OCI-LY7 (cell line): ENCODE data around the gene SCN1B.

Experiments used
- EZH2phosphoT487 ChIP-seq: fragments of 200-600 bp; sonication (generic); IDR thresholded peaks from 2 replicates; pipeline ENCODE4 v1.6.1; 2018; ENCODE audit warnings: low read depth, borderline replicate concordance, mild to moderate bottlenecking, mixed run types, antibody characterized with exemption, low read length, moderate library complexity, mixed read lengths
- TF ChIP-seq, protein P1 (sequence below): fragments of 200-600 bp; sonication (generic); conservative IDR thresholded peaks from 2 replicates; pipeline ENCODE4 v1.5.1; 2014; ENCODE audit warnings: mild to moderate bottlenecking, antibody characterized with exemption, low read length, moderate library complexity, mixed read lengths

DNA sequence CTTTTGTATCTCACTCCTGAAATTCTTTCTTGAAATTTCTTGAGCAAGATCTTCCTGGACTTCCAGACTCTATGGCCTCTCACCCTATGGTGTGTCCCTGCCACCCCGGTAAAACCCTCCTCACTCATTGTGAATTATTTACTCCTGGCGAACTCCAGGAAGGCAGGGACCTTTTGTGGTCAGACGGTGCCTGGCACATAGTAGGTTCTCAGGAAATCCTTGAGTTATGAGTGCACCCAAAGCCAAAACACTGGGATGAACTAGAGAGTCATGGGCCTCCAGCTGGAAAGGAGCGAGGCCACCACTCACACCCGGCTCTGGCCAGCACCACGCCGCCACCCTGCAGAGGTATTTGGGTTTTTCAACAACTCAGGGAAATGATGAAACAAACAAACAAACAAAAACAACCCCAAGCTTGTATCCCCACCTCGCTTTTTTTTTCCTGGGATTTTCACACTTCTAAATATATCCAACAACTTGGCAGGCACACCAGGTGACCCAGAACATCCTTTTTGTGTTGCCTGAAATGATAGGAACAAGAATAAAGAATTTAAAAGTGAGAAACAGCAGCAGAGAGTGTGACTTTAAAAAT is 22.4 kb downstream of the SCN1B start:
- TF ChIP-seq, protein P1, sequence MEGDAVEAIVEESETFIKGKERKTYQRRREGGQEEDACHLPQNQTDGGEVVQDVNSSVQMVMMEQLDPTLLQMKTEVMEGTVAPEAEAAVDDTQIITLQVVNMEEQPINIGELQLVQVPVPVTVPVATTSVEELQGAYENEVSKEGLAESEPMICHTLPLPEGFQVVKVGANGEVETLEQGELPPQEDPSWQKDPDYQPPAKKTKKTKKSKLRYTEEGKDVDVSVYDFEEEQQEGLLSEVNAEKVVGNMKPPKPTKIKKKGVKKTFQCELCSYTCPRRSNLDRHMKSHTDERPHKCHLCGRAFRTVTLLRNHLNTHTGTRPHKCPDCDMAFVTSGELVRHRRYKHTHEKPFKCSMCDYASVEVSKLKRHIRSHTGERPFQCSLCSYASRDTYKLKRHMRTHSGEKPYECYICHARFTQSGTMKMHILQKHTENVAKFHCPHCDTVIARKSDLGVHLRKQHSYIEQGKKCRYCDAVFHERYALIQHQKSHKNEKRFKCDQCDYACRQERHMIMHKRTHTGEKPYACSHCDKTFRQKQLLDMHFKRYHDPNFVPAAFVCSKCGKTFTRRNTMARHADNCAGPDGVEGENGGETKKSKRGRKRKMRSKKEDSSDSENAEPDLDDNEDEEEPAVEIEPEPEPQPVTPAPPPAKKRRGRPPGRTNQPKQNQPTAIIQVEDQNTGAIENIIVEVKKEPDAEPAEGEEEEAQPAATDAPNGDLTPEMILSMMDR, result no peak
- TF ChIP-seq EZH2phosphoT487, result no peak
